Stimulated activated naive CD8-positive, alpha-beta T cell treated with anti-CD3 and anti-CD28 coated beads, Interleukin-15, Interleukin-2, amounts not matched to agents 100 ng/mL and 50 ng/mL, for 24 hours (primary cell): ENCODE results near the gene ZNF775.

Experiments used
- H3K27ac Mint-ChIP-seq: one replicate; pipeline ENCODE4 v1.8.0; 2021; ENCODE audit warnings: mild to moderate bottlenecking, mixed read lengths
- H3K27me3 Mint-ChIP-seq: one replicate; pipeline ENCODE4 v1.8.0; 2021; ENCODE audit warnings: mixed read lengths
- H3K36me3 Mint-ChIP-seq: one replicate; pipeline ENCODE4 v1.8.0; 2021; ENCODE audit warnings: low read depth, mixed read lengths
- H3K4me1 Mint-ChIP-seq: one replicate; pipeline ENCODE4 v1.8.0; 2021; ENCODE audit warnings: low read depth, mixed read lengths
- H3K4me3 Mint-ChIP-seq: one replicate; pipeline ENCODE4 v1.8.0; 2021; ENCODE audit warnings: mild to moderate bottlenecking, mixed read lengths
- H3K9me3 Mint-ChIP-seq: one replicate; pipeline ENCODE4 v1.8.0; 2021; ENCODE audit warnings: mixed read lengths

Gene ZNF775

GRCh38 chr7:150340024-150340749 lies 38.9 kb upstream of the ZNF775 start:
- Mint-ChIP-seq H3K9me3 (no peaks in the 10 kb centered on the region), H3K36me3 (peaks cover 10% of the 10 kb centered on the region), H3K27me3 (peaks cover 26% of the 10 kb centered on the region), H3K27ac (no peak overlapping the region), H3K4me1 (peaks cover 7% of the 10 kb centered on the region), H3K4me3 (no peak overlapping the region)

GRCh38 chr7:150340875-150341262 lies 38.3 kb upstream of the ZNF775 start:
- peaks cover 7% of the 10 kb centered on the region for H3K4me1 Mint-ChIP-seq

GRCh38 chr7:150341263-150342120 lies 37.6 kb upstream of the ZNF775 start, which contains the start of gene RARRES2:
RARRES2 (minus strand) TSS chr7:150341629; CDS start chr7:150340609, 1,020 bp downstream.
- Mint-ChIP-seq H3K27ac (no peak within 1 kb of the TSS), H3K4me1 (peaks cover 7% of the 10 kb centered on the region), H3K4me3 (peak within 1 kb of the TSS; percentile 37), H3K36me3 (peaks cover 6% of the 10 kb centered on the region), H3K27me3 (peaks cover 33% of the 10 kb centered on the region), H3K9me3 (no peaks in the 10 kb centered on the region)

More at GRCh38 chr7:150340875-150341262, 38.3 kb upstream of the ZNF775 start:
- Mint-ChIP-seq H3K27ac (no peak overlapping the region), H3K9me3 (no peaks in the 10 kb centered on the region), H3K4me3 (peak overlapping the region; percentile 37), H3K36me3 (peaks cover 10% of the 10 kb centered on the region), H3K27me3 (peaks cover 28% of the 10 kb centered on the region)

GRCh38 chr7:150342121-150342408 lies 37.1 kb upstream of the ZNF775 start:
- no peaks in the 10 kb centered on the region for H3K9me3 Mint-ChIP-seq
- peaks cover 4% of the 10 kb centered on the region for H3K36me3 Mint-ChIP-seq
- H3K27ac Mint-ChIP-seq, result no peak overlapping the region
- peaks cover 35% of the 10 kb centered on the region for H3K27me3 Mint-ChIP-seq
- H3K4me1 Mint-ChIP-seq, result peaks cover 7% of the 10 kb centered on the region
- no peak overlapping the region for H3K4me3 Mint-ChIP-seq

- H3K4me1 Mint-ChIP-seq, result peaks cover 7% of the 10 kb centered on the region
- no peak overlapping the region for H3K4me3 Mint-ChIP-seq
- H3K36me3 Mint-ChIP-seq, result no peaks in the 10 kb centered on the region
- H3K9me3 Mint-ChIP-seq, result no peaks in the 10 kb centered on the region
- H3K27me3 Mint-ChIP-seq, result peaks cover 35% of the 10 kb centered on the region
- H3K27ac Mint-ChIP-seq, result no peak overlapping the region
Observed at GRCh38 chr7:150343225-150343624, 35.9 kb upstream of the ZNF775 start.

- H3K27me3 Mint-ChIP-seq, result peaks cover 35% of the 10 kb centered on the region
- no peak overlapping the region for H3K27ac Mint-ChIP-seq
- H3K36me3 Mint-ChIP-seq, result no peaks in the 10 kb centered on the region
- no peaks in the 10 kb centered on the region for H3K9me3 Mint-ChIP-seq
- H3K4me1 Mint-ChIP-seq, result peaks cover 7% of the 10 kb centered on the region
- H3K4me3 Mint-ChIP-seq, result no peak overlapping the region
Observed at GRCh38 chr7:150344299-150344698, 34.8 kb upstream of the ZNF775 start.

GRCh38 chr7:150345012-150345411 lies 34.1 kb upstream of the ZNF775 start:
- Mint-ChIP-seq H3K27ac (no peak overlapping the region), H3K9me3 (no peaks in the 10 kb centered on the region), H3K4me3 (no peak overlapping the region), H3K27me3 (peaks cover 35% of the 10 kb centered on the region), H3K36me3 (no peaks in the 10 kb centered on the region), H3K4me1 (peaks cover 7% of the 10 kb centered on the region)

GRCh38 chr7:150346922-150347321 lies 32.2 kb upstream of the ZNF775 start:
- H3K27ac Mint-ChIP-seq, result no peak overlapping the region
- no peaks in the 10 kb centered on the region for H3K9me3 Mint-ChIP-seq
- no peaks in the 10 kb centered on the region for H3K36me3 Mint-ChIP-seq
- no peaks in the 10 kb centered on the region for H3K4me1 Mint-ChIP-seq
- H3K27me3 Mint-ChIP-seq, result peaks cover 33% of the 10 kb centered on the region
- H3K4me3 Mint-ChIP-seq, result no peak overlapping the region

- H3K27ac Mint-ChIP-seq, result no peak overlapping the region
- H3K4me3 Mint-ChIP-seq, result no peak overlapping the region
- H3K9me3 Mint-ChIP-seq, result no peaks in the 10 kb centered on the region
- H3K4me1 Mint-ChIP-seq, result peaks cover 11% of the 10 kb centered on the region
- H3K27me3 Mint-ChIP-seq, result no peaks in the 10 kb centered on the region
- H3K36me3 Mint-ChIP-seq, result no peaks in the 10 kb centered on the region
Observed at GRCh38 chr7:150351587-150352194, 27.4 kb upstream of the ZNF775 start.

- H3K36me3 Mint-ChIP-seq, result no peaks in the 10 kb centered on the region
- H3K27me3 Mint-ChIP-seq, result no peaks in the 10 kb centered on the region
- H3K4me1 Mint-ChIP-seq, result peaks cover 45% of the 10 kb centered on the region
- H3K27ac Mint-ChIP-seq, result no peak overlapping the region
- peaks cover 4% of the 10 kb centered on the region for H3K9me3 Mint-ChIP-seq
- H3K4me3 Mint-ChIP-seq, result no peak overlapping the region
Observed at GRCh38 chr7:150355666-150356059, 23.5 kb upstream of the ZNF775 start.

GRCh38 chr7:150356265-150356897 lies 22.7 kb upstream of the ZNF775 start:
- Mint-ChIP-seq H3K27me3 (no peaks in the 10 kb centered on the region), H3K4me1 (peaks cover 45% of the 10 kb centered on the region), H3K27ac (no peak overlapping the region), H3K36me3 (no peaks in the 10 kb centered on the region), H3K4me3 (no peak overlapping the region), H3K9me3 (peaks cover 4% of the 10 kb centered on the region)

- Mint-ChIP-seq H3K27ac (peak overlapping the region; percentile 79), H3K27me3 (no peaks in the 10 kb centered on the region), H3K36me3 (no peaks in the 10 kb centered on the region), H3K9me3 (peaks cover 4% of the 10 kb centered on the region), H3K4me1 (peaks cover 45% of the 10 kb centered on the region), H3K4me3 (peak overlapping the region; percentile 65)
Observed at GRCh38 chr7:150357270-150357669, 21.9 kb upstream of the ZNF775 start.

GRCh38 chr7:150357771-150358427 lies 21.2 kb upstream of the ZNF775 start:
- Mint-ChIP-seq H3K4me1 (peaks cover 45% of the 10 kb centered on the region), H3K27me3 (no peaks in the 10 kb centered on the region), H3K36me3 (no peaks in the 10 kb centered on the region), H3K27ac (peak overlapping the region; percentile 79), H3K9me3 (peaks cover 4% of the 10 kb centered on the region), H3K4me3 (peak overlapping the region; percentile 65)

- Mint-ChIP-seq H3K9me3 (peaks cover 4% of the 10 kb centered on the region), H3K4me3 (no peak overlapping the region), H3K27me3 (no peaks in the 10 kb centered on the region), H3K4me1 (peaks cover 45% of the 10 kb centered on the region), H3K36me3 (no peaks in the 10 kb centered on the region), H3K27ac (no peak overlapping the region)
Observed at GRCh38 chr7:150358433-150358832, 20.7 kb upstream of the ZNF775 start.
